ENCODE results near the gene TTLL6.
"Not testable (repeated sequence)": the region's sequence is repeated elsewhere in the genome, so short reads cannot be mapped to it uniquely, and the experiment has no call there.

Gene TTLL6

DNA sequence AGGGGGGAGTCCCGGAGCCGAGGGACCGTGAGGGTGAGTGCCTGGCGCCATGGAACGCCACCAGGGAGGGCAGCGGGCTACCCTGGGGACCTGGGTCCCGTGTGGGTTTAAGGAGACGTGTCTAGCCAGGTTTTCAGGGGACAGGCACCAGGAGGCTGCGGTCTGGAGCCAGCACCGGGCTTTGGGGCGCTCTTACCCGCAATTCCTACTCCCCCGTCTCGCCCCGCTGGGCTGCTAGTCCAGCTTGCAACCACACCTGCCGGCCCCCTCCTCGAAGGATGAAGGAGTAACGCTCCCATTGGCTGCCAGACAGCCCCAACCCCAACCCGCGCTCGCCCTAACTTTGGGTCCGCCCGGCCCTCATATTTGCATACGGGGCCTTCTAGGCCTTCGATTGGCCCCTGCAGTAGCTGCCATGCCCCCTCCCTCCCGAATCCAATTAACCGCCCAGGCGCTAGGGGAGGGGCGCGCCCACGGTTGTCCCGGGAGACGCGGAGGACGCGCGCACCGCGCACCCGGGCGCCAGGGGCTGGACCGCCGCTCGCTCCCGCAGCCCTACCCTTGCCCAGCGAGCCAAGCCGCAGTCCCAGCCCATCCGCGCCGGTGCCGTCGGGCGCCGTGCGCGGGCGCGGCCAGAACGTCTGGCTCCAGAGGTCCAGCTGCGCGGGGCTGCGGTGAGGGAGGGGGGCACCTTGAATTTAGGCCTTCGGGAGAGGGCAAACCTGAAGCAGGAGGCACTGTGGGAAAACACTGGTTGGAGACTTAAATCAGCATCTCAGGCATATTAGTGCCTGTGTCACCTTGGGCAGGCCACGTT, at the start of gene TTLL6:
Gene TTLL6, minus strand, starts transcription at position 456 of the 817 bp plus-strand sequence. Its CDS starts 157 bp downstream, at position 299.
- DNase-seq, result peak; percentile 94

GRCh38 chr17:48860456-48860855, 43.4 kb upstream of the TTLL6 start:
- DNase-seq, result no peak

- DNase-seq, result no peak
These were observed 43.0 kb upstream of the TTLL6 start for GRCh38 chr17:48860034-48860433.

GRCh38 chr17:48856122-48856821, 39.2 kb upstream of the TTLL6 start:
- DNase-seq, result no peak

DNA sequence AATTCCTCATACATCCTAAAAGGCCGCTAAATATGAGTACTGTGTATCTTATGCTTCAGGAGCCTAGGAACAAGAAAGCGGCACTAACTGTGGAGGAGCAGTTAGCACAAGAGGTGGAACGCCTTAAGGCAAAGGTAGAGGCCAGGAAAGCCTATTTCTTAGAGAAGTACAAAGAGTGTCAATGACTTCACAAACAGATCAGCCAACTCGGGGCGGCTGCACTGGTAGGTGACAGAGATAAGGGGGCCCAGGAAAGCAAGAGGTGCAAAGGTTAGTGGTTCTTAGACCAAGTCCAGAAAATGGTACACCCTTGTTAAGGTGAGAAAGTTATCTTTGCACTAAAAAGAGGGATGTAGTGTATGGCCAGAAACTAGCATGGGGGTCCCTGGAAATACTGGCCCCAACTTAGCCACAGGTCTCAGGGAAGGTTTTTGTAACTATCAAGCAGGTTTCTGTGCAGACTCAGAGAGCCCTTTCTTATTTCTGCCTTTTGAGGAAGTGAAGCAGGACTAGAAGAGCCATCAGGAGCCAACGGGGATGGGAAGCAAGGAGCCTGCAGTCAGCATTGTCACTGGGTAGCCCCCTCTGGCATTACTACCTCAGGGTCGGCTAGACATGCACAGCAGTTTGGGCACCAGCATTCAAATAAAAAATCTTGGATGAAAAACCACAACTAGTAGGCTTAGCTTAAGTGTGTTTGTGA, 37.9 kb upstream of the TTLL6 start:
- DNase-seq, result no peak

DNA sequence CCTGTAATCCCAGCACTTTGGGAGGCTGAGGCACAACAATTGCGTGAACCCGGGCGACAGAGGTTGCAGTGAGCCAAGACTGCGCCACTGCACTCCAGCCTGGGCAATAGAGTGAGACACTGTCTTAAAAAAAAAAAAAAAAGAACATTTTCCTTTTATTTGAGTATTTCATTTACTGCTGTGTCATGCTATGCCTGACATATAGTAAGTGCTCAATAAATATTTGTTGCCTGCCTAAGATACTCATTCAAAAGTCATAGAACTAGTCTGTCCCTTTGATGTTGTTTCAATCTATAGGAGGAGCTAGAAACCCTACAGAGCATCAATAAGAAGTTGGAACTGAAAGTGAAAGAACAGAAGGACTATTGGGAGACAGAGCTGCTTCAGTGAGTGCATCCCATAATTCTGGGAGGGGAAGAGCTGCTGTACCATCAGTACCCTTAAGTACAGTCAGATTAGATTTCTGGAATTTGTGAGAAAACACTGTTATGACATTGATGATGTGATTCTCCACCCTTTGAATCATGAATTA, 33.8 kb upstream of the TTLL6 start:
- DNase-seq, result no peak

DNA sequence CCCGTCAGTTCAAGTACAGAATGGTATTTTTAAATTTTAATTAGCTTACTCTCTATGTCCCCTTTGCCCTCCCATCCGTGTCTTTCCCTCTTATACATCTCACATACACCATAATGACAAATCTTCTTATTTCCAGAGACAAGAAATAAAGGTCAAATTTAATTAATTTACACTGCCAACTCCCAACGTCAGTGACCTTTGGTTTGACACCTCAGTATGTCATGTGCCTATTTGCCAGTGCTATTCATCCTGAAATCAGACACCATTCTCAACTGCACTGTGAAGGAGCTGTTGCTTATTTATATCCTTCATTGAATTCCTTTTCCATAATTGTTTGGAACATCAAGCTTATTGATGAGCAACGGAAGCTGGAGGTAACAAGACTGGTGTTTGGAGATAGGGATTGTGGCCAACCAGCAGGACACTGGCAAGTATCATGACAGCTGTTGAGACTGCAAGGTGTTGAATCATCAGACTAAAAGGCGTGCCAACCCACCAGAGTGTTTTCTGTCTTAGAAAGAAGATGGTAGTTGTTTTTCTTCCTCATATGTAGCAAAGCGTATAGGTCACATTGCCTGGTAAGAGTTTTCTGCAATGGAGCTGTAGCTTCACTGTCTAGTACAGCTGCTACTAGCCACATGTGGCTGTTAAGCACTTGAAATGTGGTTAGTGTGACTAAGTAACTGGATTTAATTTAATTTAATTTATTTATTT, 26.3 kb upstream of the TTLL6 start:
- no peak for DNase-seq

DNA sequence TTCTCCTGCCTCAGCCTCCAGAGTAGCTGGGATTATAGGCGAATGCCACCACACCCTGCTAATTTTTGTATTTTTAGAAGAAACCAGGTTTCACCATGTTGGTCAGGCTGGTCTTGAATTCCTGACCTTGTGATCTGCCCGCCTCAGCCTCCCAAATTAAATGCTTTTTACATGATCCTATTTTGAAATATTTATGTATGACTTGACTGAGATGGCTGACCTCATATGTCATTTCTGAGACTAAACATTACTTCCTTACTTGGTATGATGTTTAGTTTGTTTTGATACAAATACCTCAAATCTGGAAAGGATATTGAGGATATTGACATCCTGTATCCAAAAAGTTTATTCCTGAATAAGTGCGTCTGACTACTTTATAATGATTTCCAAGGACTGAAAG, 25.7 kb upstream of the TTLL6 start:
- no peak for DNase-seq

- no peak for DNase-seq
These were observed 24.4 kb upstream of the TTLL6 start for GRCh38 chr17:48841395-48841831.

DNA sequence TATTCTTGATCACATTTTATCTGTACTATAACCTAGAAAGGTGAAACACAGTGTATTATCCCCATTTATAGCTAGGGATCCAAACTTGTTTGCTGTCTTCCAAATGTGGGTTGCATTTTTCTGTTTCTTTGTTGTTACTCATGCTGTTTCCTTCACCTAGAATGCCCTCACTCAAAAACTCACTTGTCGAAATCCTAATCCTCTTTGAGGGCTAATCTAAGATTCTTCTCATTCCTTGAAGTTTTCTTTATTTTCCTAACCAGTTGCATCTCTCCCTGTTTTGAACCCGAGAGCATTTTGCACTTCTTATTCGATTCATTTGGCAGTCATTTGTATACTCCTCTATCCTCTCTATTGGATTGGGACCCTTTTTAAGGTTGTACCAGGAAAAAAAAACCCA, 23.4 kb upstream of the TTLL6 start:
- DNase-seq, result no peak

DNA sequence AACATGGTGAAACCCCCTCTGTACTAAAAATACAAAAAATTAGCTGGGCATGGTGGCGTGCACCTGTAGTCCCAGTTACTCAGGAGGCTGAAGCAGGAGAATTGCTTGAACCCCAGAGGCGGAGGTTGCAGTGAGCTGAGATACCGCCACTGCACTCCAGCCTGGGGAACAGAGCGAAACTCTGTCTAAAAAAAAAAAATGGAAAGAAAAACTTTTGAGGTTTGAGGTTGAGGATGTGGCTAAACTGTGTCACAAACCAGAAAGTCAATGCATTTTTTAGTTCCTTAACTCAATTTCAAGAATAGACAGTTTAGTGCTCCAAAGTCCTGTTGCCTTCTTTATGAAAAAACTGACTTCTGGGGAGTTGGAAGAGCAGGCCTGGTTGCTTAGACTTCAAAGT, 20.4 kb upstream of the TTLL6 start:
- not testable (repeated sequence) for DNase-seq

DNA sequence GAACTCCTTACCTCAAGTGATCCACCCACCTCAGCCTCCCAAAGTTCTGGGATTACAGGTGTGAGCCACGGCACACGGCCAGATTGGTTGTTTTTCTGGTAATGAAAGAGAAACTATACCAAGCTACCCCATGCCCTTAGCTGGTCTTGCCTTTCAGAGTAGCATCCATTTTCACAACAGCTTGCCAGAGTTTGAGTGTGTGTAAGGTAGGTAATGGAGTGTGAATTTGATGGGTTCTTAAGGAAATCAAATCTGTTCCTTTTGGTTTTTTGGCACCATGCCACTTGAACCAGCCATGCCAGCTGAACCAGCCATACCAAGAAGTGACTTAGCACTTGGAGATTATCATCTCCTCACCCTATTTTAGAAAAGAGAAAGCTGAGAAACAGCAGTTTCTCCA, 18.9 kb upstream of the TTLL6 start:
- no peak for DNase-seq

DNA sequence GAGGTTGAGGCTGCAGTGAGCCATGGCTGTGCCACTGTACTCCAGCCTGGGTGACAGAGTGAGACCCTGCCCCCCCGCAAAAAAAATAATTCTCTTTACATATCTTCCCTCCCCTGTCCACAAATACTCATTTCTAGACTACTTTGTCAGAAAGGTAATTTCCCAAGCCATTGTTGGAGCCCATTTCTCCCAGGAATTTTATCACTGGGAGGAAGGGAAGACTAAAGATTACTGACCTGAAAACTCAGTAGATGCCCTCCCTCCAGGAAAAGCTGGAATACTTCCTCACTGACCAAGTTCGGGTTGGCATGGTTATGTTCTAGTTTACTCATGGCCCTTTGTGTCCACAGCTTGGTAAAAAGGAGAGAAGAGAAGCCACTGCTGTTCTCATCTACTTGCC, 17.9 kb upstream of the TTLL6 start:
- no peak for DNase-seq

- DNase-seq, result no peak
These were observed 14.5 kb upstream of the TTLL6 start for GRCh38 chr17:48831549-48831883.

GRCh38 chr17:48830840-48831548, 14.0 kb upstream of the TTLL6 start, which contains the start of gene CALCOCO2:
TSS of gene CALCOCO2 (plus strand) at chr17:48831035. CDS start at chr17:48841708, 10,673 bp downstream.
- DNase-seq, result peak; percentile 86

DNA sequence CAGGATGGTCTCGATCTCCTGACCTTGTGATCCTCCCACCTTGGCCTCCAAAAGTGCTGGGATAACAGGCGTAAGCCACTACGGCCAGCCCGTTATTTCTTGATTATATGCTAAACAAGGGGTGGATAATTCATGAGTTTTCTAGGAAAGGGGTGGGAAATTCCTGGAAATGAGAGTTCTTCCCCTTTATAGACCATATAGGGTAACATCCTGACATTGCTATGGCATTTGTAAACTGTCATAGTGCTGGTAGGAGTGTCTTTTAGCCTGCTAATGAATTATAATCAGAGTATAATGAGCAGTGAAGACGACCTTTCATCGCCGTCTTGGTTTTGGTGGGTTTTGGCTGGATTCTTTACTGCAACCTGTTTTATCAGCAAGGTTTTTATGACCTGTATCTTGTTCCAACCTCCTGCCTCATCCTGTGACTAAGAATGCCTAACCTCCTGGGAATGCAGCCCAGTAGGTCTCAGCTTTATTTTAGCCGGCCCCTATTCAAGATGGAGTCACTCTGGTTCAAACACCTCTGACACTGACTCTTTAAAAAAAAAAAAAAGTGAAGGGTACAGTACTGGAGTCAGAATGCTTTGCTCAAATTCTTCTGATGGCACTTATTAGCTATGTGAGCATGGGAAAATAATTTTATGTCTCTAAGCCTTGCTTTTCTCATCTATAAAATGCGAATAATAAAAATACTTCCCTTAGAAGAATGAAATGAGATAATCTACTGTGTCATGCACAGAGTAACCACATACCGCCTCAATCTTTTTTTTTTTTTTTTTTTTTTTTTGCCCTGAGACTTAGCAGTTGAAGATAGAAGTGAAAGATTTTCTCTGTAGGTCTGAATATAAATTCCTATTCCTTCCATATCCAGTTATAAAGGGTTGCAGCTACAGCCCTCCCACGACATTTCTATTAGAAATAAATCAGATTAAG, 8.7 kb upstream of the TTLL6 start:
- DNase-seq, result no peak

- not testable (repeated sequence) for DNase-seq
These were observed 3.9 kb upstream of the TTLL6 start for GRCh38 chr17:48820936-48821335.

GRCh38 chr17:48819466-48819865, 2.4 kb upstream of the TTLL6 start:
- DNase-seq, result no peak

DNA sequence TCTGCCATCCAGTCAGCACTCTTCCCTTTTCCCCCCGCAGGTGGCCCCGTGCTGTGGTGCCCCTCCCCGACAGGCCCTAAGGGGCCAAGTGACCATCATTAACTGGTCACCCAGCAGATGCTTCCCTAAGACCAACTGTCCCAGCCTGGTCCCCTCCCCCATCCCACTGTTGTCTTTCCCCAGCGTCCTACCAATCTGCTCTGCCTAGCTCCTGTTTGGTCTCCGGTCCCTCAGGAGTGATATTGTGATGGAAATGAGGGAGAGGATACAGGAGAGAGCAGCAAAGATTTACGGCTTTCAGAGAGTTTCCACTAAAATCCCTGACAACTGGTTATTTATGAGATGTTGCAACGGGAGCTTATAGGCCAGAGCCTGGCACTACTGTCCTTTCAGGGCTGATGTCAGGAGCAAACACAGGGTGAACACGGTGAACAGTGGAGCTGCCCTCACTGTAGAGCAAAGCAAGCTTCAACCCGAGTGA, 1.4 kb upstream of the TTLL6 start:
- DNase-seq, result no peak

DNA sequence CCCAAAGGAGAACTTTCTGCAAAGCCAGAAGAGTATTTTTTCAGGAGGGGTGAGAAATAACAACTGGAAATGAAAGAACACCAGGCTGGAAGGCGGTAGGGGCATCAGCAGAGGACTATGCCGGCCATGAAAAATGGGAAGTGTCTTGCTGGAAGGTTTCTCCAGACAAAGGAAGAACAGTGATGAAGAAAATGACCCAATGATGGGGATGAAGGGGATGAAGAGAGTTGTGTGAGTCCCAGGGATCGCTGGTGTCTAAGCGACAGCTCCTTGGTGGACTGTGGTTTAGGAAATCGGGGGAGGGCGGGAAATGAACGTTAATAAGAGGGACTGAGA, 623 bp downstream of the TTLL6 start:
- no peak for DNase-seq

DNA sequence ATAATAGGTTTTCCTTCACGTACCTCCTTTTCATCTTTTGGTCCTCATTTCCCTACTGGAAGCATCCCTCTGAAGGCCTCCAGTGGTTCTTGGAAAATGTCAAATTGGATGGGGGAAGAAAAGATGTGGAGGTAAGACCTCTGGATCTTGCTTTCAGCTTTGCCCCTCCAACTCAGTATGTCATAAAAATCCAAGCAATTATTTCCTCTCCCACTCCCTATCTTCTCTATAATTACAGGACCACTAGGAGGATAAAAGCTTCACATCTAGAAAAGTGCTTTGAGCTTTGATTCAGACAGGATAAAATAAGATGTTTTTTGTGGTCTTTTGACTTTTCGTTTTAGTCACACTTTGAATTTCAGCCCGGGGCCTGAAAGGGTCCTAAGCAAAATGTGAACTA, 1.7 kb downstream of the TTLL6 start:
- no peak for DNase-seq
